GM12878 (cell line): ENCODE results near the gene TOMM22. TPM values are rescaled to one million over a fixed set of nuclear protein-coding genes. Genes with fewer than 3 reads are reported as not detected.

Source experiments
- ATAC-seq: fragments of 200-7000 bp; cut with Tn5 transposase; 3 replicates; pipeline ENCODE4 v1.9.1; 2020; ENCODE audit warnings: mild to moderate bottlenecking, moderate library complexity
- BruUV-seq: library from RNA; stranded (reverse); fragments of 400-500 nt; replicated peaks from 2 replicates; lab custom pipeline; 2021; lab: Mats Ljungman, UMichigan
- CTCF ChIA-PET: fragments of 300-600 bp; sonication (Branson Sonifier 250); formaldehyde crosslinking; extraction: SDS; loops from one replicate; lab custom pipeline; 2021; ENCODE audit warnings: inconsistent platforms; lab: Yijun Ruan, JAX
- POLR2A ChIA-PET: fragments of 350-600 bp; formaldehyde crosslinking; extraction: SDS; loops from one replicate; lab custom pipeline; 2021; ENCODE audit warnings: inconsistent platforms; lab: Charles Lee
- RAD21 ChIA-PET: fragments of 300-600 bp; sonication (Branson Sonifier 250); formaldehyde crosslinking; loops from one replicate; lab custom pipeline; 2023; ENCODE audit warnings: antibody characterized with exemption; ENCODE audit not compliant: unreplicated experiment; lab: Charles Lee
- SMC1A ChIA-PET: fragments of 300-600 bp; sonication (Branson Sonifier 250); formaldehyde crosslinking; loops from one replicate; lab custom pipeline; 2023; ENCODE audit not compliant: unreplicated experiment, uncharacterized antibody; lab: Charles Lee
- DNase-seq: peaks from one replicate; pipeline ENCODE4 v3.0.0-alpha.2; 2011; ENCODE audit warnings: low read depth, low spot score
- FAIRE-seq: peaks from 3 replicates; lab custom pipeline; 2011; peaks lifted over from hg19 to GRCh38; lab: Jason Lieb, UNC
- H2AFZ ChIP-seq: 2 replicates; pipeline ENCODE4 v1.6.0; 2011; ENCODE audit warnings: low read depth, low read length, control low read depth; ENCODE audit not compliant: control insufficient read depth
- H3K27ac ChIP-seq: 2 replicates; pipeline ENCODE4 v1.5.1; 2011; ENCODE audit warnings: control low read depth; ENCODE audit not compliant: control insufficient read depth, insufficient read depth
- H3K27me3 ChIP-seq, 2 experiments: replicated peaks in 1 of 2; 2 replicates each; pipeline versions ENCODE4 v1.6.0 to v1.6.1; 2011; ENCODE audit warnings: low read length in 1 of 2; ENCODE audit not compliant: control insufficient read depth in 2 of 2, insufficient read depth in 2 of 2
- H3K36me3 ChIP-seq, 2 experiments: 2 replicates each; pipeline ENCODE4 v1.5.1; 2011; ENCODE audit warnings: low read length in 1 of 2; ENCODE audit not compliant: control insufficient read depth in 2 of 2, insufficient read depth in 2 of 2
- H3K4me1 ChIP-seq: 2 replicates; pipeline ENCODE4 v1.6.1; 2011; ENCODE audit warnings: mild to moderate bottlenecking, low read length, moderate library complexity, mixed read lengths; ENCODE audit not compliant: control insufficient read depth, insufficient read depth
- H3K4me2 ChIP-seq: 2 replicates; pipeline ENCODE4 v1.6.0; 2011; ENCODE audit warnings: control low read depth; ENCODE audit not compliant: control insufficient read depth, insufficient read depth
- H3K4me3 ChIP-seq: fragments of 200-600 bp; sonication (generic); 2 replicates; pipeline ENCODE4 v1.5.1; 2016
- H3K79me2 ChIP-seq: 2 replicates; pipeline ENCODE4 v1.6.0; 2011; ENCODE audit warnings: low read length; ENCODE audit not compliant: control insufficient read depth, insufficient read depth
- H3K9ac ChIP-seq: 2 replicates; pipeline ENCODE4 v1.8.0; 2011; ENCODE audit warnings: low read length, control low read depth, mixed read lengths; ENCODE audit not compliant: control insufficient read depth, insufficient read depth
- H3K9me3 ChIP-seq: replicated peaks from 3 replicates; pipeline ENCODE4 v1.5.1; 2011; ENCODE audit warnings: mild to moderate bottlenecking, low read length; ENCODE audit not compliant: control insufficient read depth, insufficient read depth
- H4K20me1 ChIP-seq: 2 replicates; pipeline ENCODE4 v1.6.0; 2011; ENCODE audit not compliant: control insufficient read depth, insufficient read depth
- CBFB ChIP-seq: IDR thresholded peaks from 2 replicates; pipeline ENCODE4 v1.6.1; 2016; ENCODE audit warnings: antibody characterized with exemption, low read depth
- EZH2 ChIP-seq: IDR thresholded peaks from 2 replicates; pipeline ENCODE4 v1.6.1; 2012; ENCODE audit warnings: low read depth, mild to moderate bottlenecking, control low read depth, inconsistent platforms, low read length, borderline replicate concordance; ENCODE audit not compliant: control insufficient read depth
- HCFC1 ChIP-seq: fragments of 150-350 bp; IDR thresholded peaks from 2 replicates; pipeline ENCODE4 v1.6.1; 2014; ENCODE audit warnings: low read length
- HDAC2 ChIP-seq: fragments of 200-600 bp; sonication (generic); IDR thresholded peaks from 2 replicates; pipeline ENCODE4 v1.6.1; 2017
- LARP7 ChIP-seq: fragments of 450-650 bp; IDR thresholded peaks from 2 replicates; pipeline ENCODE4 v1.6.1; 2017; ENCODE audit warnings: mild to moderate bottlenecking
- NFXL1 ChIP-seq: fragments of 450-650 bp; IDR thresholded peaks from 2 replicates; pipeline ENCODE4 v1.6.1; 2017; ENCODE audit warnings: antibody characterized with exemption, mild to moderate bottlenecking, borderline replicate concordance
- NR2F1 ChIP-seq: fragments of 450-650 bp; conservative IDR thresholded peaks from 2 replicates; pipeline ENCODE4 v1.6.1; 2017; ENCODE audit warnings: mild to moderate bottlenecking
- SMAD5 ChIP-seq: IDR thresholded peaks from 2 replicates; pipeline ENCODE4 v1.6.1; 2016; ENCODE audit warnings: antibody characterized with exemption, low read depth
- ZSCAN29 ChIP-seq: fragments of 450-650 bp; IDR thresholded peaks from 2 replicates; pipeline ENCODE4 v1.6.1; 2017; ENCODE audit warnings: mild to moderate bottlenecking, moderate library complexity
- WGBS: methylation state at CpG from one replicate; pipeline ENCODE4 v1.1.6; 2016; ENCODE audit warnings: low lambda C conversion rate; ENCODE audit not compliant: insufficient replicate concordance, insufficient coverage; ENCODE audit errors: missing lambda C conversion rate; 5-methylcytosine and 5-hydroxymethylcytosine counted together
- in situ Hi-C: fragments of 300-500 bp; cut with MboI; formaldehyde crosslinking; loops from 9 replicates; pipeline ENCODE4 v1.14.3; 2018; ENCODE audit warnings: mixed read lengths
- intact Hi-C: fragments of 100-400 bp; cut with micrococcal nuclease; formaldehyde crosslinking; loops from one replicate; pipeline ENCODE4 v1.14.2; 2022; ENCODE audit not compliant: unreplicated experiment
- polyA plus RNA-seq, 11 experiments: library from polyadenylated mRNA; depleted of rRNA in 4 of 11; unstranded in 6 of 11; stranded (reverse) in 5 of 11; fragments of >200 nt; fragmentation: Nextera tagmentation in 4 of 11; fragmentation: Illumina TruSeq in 1 of 11; extraction: Ambion mirVana in 4 of 11; extraction: Trizol in 1 of 11; gene quantifications; 1 replicate in 1 of 11; 2 replicates in 10 of 11; pipeline versions ENCODE4 v1.2.1 to v1.2.3, GENCODE V29; 2011 to 2016; ENCODE audit warnings: inconsistent platforms in 2 of 11, missing spikeins in 2 of 11, low read depth in 1 of 11
- total RNA-seq, 4 experiments: library from RNA; depleted of rRNA in 3 of 4; stranded (reverse); fragments of >200 nt in 3 of 4; fragmentation: Illumina TruSeq in 1 of 4; extraction: Trizol in 1 of 4; gene quantifications; 2 replicates each; pipeline versions ENCODE4 v1.2.1 to v1.2.3, GENCODE V29; 2013 to 2021
- TF ChIP-seq, protein P1 (sequence below): IDR thresholded peaks from 2 replicates; pipeline ENCODE4 v1.6.1; 2012; ENCODE audit warnings: improper control_type of control experiment, low read depth, low read length; ENCODE audit not compliant: insufficient replicate concordance
- TF ChIP-seq, protein P2 (sequence below): fragments of 450-650 bp; IDR thresholded peaks from 2 replicates; pipeline ENCODE4 v1.6.1; 2018; ENCODE audit warnings: mild to moderate bottlenecking, low read depth, moderate library complexity; ENCODE audit not compliant: partially characterized antibody
- TF ChIP-seq, protein P3 (sequence below): fragments of 150-350 bp; IDR thresholded peaks from 2 replicates; pipeline ENCODE4 v1.6.1; 2016; ENCODE audit warnings: low read depth, low read length

Gene TOMM22
- total and polyA plus RNA-seq, 10 of the 15 experiments (the other 5 are each of a cell fraction or from before 2014, with no cell fraction given) = 37.6 to 197 (median 94.9) TPM

DNA sequence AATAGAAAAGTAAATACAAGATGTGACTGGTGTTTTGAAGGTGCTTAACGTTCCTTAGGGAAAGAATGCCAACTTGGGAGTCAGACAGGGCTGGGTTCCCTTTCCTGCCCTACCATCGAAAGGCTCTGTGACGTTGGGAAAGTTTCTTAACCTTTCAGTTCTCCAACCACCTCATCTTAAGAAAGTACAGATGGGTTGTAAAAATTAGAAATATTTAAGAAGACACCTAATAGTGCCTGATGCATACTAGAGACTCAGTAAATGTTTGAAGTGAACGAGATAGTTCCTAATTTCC is 25.1 kb downstream of the TOMM22 start:
- POLR2A ChIA-PET = interaction anchor here (0.6 to 3.3 kb wide), 6 partner anchors 9 to 234 kb away, joined by 3 to 39 read pairs (median 10); partner anchors contain the start of gene TOMM22
- ATAC-seq (no peak), DNase-seq (no peak), FAIRE-seq (no peak)
- H3K4me2 ChIP-seq = peak overlapping the region; percentile 60
- RAD21 ChIA-PET = interaction anchor here (1.0 to 4.1 kb wide), 5 partner anchors 9 to 655 kb away, joined by 3 to 30 read pairs (median 8); no protein-coding TSS in a partner anchor
- peaks cover 0 to 6% of the 10 kb centered on the region in 2 experiments; a peak in 3 of 4 replicates for H3K36me3 ChIP-seq
- H3K9me3 ChIP-seq = no peaks in the 10 kb centered on the region
- H3K4me3 ChIP-seq = peak overlapping the region; percentile 95
- no peak overlapping the region for H2AFZ ChIP-seq
- H4K20me1 ChIP-seq = peaks cover 12% of the 10 kb centered on the region
- peaks cover 59% of the 10 kb centered on the region for H3K79me2 ChIP-seq
- no peaks in the 10 kb centered on the region for H3K27me3 ChIP-seq
- CTCF ChIA-PET = interaction anchor here (1.8 to 3.1 kb wide), 6 partner anchors 8 to 163 kb away, joined by 5 to 17 read pairs (median 10); partner anchors contain the start of gene TOMM22
- under 1% methylated on average over 4 of the region's 4 CpGs for WGBS
- BruUV-seq = no TSS peak
- peak overlapping the region; percentile 85 for H3K27ac ChIP-seq
- SMC1A ChIA-PET = interaction anchor here (0.5 to 5.5 kb wide), 9 partner anchors 10 to 515 kb away, joined by 3 to 54 read pairs (median 4); partner anchors contain the start of gene TOMM22
- peak overlapping the region; percentile 89 for H3K9ac ChIP-seq
- intact Hi-C loops (loop anchor here (10.0 kb wide), 1 partner anchor 202 kb away; the partner anchor contains the start of gene DDX17), in situ Hi-C loops (no loop called here)
- peaks cover 21% of the 10 kb centered on the region for H3K4me1 ChIP-seq
- no peak for TF ChIP-seq HDAC2
- TF ChIP-seq ZSCAN29 = no peak
- no peak for TF ChIP-seq EZH2
- no peak for TF ChIP-seq NR2F1
- TF ChIP-seq, protein P1, sequence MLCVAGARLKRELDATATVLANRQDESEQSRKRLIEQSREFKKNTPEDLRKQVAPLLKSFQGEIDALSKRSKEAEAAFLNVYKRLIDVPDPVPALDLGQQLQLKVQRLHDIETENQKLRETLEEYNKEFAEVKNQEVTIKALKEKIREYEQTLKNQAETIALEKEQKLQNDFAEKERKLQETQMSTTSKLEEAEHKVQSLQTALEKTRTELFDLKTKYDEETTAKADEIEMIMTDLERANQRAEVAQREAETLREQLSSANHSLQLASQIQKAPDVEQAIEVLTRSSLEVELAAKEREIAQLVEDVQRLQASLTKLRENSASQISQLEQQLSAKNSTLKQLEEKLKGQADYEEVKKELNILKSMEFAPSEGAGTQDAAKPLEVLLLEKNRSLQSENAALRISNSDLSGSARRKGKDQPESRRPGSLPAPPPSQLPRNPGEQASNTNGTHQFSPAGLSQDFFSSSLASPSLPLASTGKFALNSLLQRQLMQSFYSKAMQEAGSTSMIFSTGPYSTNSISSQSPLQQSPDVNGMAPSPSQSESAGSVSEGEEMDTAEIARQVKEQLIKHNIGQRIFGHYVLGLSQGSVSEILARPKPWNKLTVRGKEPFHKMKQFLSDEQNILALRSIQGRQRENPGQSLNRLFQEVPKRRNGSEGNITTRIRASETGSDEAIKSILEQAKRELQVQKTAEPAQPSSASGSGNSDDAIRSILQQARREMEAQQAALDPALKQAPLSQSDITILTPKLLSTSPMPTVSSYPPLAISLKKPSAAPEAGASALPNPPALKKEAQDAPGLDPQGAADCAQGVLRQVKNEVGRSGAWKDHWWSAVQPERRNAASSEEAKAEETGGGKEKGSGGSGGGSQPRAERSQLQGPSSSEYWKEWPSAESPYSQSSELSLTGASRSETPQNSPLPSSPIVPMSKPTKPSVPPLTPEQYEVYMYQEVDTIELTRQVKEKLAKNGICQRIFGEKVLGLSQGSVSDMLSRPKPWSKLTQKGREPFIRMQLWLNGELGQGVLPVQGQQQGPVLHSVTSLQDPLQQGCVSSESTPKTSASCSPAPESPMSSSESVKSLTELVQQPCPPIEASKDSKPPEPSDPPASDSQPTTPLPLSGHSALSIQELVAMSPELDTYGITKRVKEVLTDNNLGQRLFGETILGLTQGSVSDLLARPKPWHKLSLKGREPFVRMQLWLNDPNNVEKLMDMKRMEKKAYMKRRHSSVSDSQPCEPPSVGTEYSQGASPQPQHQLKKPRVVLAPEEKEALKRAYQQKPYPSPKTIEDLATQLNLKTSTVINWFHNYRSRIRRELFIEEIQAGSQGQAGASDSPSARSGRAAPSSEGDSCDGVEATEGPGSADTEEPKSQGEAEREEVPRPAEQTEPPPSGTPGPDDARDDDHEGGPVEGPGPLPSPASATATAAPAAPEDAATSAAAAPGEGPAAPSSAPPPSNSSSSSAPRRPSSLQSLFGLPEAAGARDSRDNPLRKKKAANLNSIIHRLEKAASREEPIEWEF = no peak
- TF ChIP-seq LARP7 = no peak
- no peak for TF ChIP-seq CBFB
- TF ChIP-seq SMAD5 = no peak
- TF ChIP-seq HCFC1 = no peak
- TF ChIP-seq, protein P2, sequence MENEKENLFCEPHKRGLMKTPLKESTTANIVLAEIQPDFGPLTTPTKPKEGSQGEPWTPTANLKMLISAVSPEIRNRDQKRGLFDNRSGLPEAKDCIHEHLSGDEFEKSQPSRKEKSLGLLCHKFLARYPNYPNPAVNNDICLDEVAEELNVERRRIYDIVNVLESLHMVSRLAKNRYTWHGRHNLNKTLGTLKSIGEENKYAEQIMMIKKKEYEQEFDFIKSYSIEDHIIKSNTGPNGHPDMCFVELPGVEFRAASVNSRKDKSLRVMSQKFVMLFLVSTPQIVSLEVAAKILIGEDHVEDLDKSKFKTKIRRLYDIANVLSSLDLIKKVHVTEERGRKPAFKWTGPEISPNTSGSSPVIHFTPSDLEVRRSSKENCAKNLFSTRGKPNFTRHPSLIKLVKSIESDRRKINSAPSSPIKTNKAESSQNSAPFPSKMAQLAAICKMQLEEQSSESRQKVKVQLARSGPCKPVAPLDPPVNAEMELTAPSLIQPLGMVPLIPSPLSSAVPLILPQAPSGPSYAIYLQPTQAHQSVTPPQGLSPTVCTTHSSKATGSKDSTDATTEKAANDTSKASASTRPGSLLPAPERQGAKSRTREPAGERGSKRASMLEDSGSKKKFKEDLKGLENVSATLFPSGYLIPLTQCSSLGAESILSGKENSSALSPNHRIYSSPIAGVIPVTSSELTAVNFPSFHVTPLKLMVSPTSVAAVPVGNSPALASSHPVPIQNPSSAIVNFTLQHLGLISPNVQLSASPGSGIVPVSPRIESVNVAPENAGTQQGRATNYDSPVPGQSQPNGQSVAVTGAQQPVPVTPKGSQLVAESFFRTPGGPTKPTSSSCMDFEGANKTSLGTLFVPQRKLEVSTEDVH = no peak
- TF ChIP-seq, protein P3, sequence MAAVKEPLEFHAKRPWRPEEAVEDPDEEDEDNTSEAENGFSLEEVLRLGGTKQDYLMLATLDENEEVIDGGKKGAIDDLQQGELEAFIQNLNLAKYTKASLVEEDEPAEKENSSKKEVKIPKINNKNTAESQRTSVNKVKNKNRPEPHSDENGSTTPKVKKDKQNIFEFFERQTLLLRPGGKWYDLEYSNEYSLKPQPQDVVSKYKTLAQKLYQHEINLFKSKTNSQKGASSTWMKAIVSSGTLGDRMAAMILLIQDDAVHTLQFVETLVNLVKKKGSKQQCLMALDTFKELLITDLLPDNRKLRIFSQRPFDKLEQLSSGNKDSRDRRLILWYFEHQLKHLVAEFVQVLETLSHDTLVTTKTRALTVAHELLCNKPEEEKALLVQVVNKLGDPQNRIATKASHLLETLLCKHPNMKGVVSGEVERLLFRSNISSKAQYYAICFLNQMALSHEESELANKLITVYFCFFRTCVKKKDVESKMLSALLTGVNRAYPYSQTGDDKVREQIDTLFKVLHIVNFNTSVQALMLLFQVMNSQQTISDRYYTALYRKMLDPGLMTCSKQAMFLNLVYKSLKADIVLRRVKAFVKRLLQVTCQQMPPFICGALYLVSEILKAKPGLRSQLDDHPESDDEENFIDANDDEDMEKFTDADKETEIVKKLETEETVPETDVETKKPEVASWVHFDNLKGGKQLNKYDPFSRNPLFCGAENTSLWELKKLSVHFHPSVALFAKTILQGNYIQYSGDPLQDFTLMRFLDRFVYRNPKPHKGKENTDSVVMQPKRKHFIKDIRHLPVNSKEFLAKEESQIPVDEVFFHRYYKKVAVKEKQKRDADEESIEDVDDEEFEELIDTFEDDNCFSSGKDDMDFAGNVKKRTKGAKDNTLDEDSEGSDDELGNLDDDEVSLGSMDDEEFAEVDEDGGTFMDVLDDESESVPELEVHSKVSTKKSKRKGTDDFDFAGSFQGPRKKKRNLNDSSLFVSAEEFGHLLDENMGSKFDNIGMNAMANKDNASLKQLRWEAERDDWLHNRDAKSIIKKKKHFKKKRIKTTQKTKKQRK = no peak
- TF ChIP-seq NFXL1 = no peak
